Fibroblast of mammary gland (primary cell): ENCODE data around the gene HASPIN.

Experiments used
- DNase-seq: peaks from one replicate; pipeline ENCODE4 v3.0.0-alpha.2; 2010; ENCODE audit warnings: low read depth
- H3K4me3 ChIP-seq: 2 replicates; pipeline ENCODE4 v1.5.1; 2011; ENCODE audit warnings: low read depth, mild to moderate bottlenecking, low read length, moderate library complexity; ENCODE audit not compliant: control insufficient read depth
- CTCF ChIP-seq: conservative IDR thresholded peaks from 2 replicates; pipeline ENCODE4 v1.5.1; 2011; ENCODE audit warnings: low read depth, low read length, inconsistent platforms; ENCODE audit not compliant: control insufficient read depth, insufficient read depth

HASPIN gene

DNA sequence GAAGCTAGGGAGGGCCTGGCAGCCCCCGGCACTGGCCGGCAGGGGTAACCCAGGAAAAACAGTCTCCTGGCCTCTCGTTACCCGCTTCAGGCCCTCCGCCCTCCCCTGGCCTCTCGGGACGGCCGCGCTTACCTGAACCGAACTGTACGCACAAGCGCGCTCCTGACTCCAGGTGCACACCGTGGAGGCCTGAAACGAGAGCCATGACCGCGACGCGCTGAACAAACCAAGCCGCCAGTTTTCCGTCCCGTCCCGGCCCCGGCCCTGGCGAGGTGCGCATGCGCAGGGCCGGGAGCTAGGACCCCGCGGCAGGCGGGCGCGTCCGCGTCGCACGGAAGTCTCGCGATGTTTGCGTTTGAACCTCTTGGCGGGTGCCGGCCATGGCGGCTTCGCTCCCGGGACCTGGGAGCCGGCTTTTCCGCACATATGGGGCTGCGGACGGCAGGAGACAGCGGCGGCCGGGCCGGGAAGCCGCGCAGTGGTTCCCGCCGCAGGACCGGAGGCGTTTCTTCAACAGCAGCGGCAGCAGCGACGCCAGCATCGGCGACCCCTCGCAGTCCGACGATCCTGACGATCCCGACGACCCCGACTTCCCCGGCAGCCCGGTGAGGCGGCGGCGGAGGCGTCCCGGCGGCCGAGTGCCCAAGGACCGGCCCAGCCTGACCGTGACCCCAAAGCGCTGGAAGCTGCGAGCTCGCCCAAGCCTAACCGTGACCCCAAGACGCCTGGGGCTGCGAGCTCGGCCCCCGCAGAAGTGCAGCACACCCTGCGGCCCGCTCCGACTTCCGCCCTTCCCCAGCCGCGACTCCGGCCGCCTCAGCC, at the start of gene HASPIN:
HASPIN (plus strand) TSS at position 348 of the 822 bp plus-strand sequence; CDS start at position 381, 33 bp downstream.
- peak within 1 kb of the TSS; percentile 89 for H3K4me3 ChIP-seq
- peak; percentile 22 for TF ChIP-seq CTCF
- DNase-seq, result peak; percentile 86

- no peak for TF ChIP-seq CTCF
- DNase-seq, result no peak
- H3K4me3 ChIP-seq, result no peak overlapping the region
These were observed 47.8 kb upstream of the HASPIN start for GRCh38 chr17:3675886-3676285.

- no peak overlapping the region for H3K4me3 ChIP-seq
- DNase-seq, result peak; percentile 71
- TF ChIP-seq CTCF, result no peak
These were observed 45.4 kb upstream of the HASPIN start for GRCh38 chr17:3678095-3678820.

DNA sequence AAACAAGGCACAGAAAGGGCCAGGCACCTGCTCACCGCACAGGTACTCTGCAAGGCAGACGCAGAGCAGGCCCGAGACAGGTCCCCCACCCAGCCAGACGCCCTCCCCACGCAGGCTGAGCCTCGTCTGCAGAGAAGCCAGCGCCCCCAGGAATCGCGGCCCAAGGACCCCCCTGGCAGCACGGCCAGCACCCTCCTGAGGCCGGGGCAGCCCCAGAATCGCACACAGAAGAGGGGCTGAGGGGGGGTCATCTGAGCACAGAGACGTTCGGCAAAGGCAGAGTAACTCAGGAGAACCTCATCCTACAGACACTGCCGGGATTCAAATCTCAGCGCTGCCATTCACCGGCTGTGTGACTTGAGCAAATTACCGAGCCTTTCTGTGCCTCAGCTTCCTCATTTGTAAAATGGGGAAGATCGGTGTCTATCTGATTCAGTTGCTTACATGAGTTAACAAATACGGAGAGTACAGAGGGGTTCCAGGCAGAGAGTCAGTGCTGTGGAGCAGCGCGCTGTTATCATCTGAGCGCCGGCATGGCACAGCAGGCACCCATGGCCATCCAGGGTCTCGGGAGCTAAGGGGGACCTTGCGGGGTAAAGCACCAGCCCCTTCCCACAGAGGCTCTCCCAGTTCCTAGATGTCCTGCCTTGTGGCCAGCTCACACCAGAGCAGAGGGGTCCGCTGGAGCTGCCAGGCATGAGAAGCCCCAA, 44.7 kb upstream of the HASPIN start:
- no peak for DNase-seq
- H3K4me3 ChIP-seq, result no peak overlapping the region
- no peak for TF ChIP-seq CTCF

GRCh38 chr17:3679531-3680126, 44.1 kb upstream of the HASPIN start:
- no peak for DNase-seq
- no peak for TF ChIP-seq CTCF
- H3K4me3 ChIP-seq, result no peak overlapping the region

DNA sequence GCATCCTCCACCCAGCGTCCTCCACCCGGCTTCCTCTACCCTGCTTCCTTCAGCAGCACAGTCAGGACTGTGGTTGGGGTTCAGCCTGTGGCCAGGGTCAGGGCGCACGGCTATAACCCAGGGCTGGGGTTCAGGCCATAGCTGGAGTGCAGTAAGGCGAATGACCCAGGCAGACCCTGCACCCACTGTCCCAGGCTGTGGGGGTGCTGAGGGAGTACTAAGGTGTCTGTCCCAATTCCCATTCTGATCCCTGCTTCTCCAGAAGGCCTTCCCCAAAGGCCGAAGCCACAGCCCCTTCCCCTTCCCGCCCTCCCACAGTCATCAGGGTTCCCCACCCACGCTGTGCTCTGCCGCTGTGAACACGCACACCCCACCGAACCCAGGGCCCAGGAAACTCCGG, 42.6 kb upstream of the HASPIN start:
- H3K4me3 ChIP-seq, result no peak overlapping the region
- no peak for DNase-seq
- TF ChIP-seq CTCF, result no peak
